Activated CD8-positive, alpha-beta memory T cell treated with anti-CD3 and anti-CD28 coated beads for 1 hour (primary cell): ENCODE data around the gene ASPM.
"Not testable (repeated sequence)": the region's sequence is repeated elsewhere in the genome, so short reads cannot be mapped to it uniquely, and the experiment has no call there.

ENCODE experiments used
- DNase-seq, 2 donors: peaks; one replicate each; pipeline ENCODE4 v3.0.0-alpha.2; 2020; ENCODE audit warnings: low read depth in 1 of 2; ENCODE audit errors: extremely low read depth in 1 of 2

The ASPM gene

DNA sequence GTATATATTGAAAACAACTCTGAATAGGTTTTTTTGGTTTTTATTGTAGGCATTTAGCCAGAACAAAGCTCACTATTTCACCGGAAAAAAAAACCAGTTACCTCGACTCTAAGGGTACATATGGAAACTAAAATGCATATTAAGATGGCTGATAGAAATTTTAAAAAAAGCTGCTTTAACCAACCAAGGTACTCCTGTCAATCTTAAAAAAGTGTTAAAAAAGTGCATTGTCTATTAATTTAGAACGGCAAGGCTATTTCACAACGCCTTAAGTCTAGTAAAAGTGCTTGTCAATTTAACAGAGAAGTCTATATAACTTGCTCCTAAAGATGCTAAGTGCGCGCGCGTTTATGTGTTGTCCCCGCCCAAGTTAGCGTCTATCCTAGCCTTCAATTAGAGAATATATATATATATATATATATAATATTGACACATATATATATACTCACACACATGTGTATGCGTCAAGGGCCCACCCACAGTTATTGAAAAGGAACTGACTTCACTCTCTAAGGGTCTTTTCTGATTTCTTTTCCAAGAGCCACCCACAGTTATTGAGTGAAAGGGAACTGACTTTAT is 934 bp downstream of the ASPM start:
- no peak for DNase-seq

DNA sequence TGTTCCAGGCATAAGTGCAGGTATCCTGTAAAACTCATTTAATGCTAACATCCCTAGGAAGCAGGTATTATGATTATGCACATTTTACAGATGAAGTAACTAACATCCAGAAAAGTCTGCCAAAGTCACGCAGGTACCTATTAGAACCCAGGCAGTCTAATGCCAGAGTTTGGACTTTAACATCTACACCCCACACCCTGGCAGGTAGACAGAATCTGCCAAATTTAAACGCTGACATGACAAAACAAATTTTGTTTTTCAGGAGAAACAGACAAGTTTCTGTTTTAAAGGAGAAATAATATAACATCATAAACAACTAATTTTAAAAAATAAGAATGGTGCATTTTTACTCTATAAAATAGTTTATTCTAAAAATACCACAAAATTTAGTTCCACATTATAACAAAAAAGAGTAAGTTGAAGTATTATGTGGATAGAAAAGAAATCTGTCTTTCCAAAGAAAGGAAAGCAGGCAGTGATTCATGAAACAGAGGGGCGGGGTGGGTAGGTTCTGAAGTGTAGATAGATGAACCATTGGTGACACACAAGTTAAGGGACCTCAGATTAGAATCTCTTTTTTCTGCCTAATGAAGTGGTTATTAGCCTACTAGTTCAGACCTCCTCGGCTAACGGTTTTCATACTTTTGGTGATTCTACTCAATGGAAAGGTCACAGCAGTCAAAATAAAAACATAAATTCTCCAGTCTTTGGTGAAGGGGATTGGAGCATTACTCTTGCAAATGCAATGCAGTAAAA is 1.7 kb downstream of the ASPM start:
- no peak for DNase-seq

DNA sequence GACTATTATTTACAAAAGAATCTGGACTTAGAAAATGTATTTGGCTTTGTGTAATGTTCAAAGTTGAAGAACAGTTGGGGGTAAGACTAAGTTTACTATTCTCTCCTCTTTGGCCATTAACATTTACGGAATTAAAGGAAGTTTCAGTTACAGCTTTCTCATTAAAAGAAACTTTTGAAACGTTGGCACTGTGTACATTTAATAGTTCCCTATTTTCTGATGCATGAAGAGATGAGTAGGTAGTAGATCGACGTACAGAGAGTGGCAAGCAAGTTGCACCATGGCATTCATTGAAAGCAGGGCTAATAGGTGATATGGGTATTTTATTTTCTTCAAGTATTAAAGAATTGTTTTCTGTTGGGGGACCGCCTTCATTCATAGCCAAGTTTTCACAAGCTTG is 3.2 kb downstream of the ASPM start:
- DNase-seq, result no peak

DNA sequence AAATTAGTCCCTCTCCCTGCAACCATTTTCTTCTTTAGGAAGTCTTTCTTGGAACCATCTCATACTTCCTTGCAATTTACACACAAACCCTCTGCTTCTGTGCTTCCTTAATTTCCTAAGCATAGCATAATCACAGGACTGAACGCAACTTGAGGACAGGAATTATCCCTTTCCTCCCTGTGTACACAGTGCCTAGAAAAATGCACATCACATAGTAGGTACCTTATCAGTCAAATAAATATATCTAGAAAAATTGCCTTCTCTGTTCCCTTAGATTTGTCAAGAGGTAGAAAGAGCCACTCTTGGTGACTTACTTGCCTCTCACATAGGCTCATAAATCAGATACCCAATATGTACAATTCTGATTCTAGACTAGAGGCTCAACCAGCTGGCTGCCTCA is 4.9 kb downstream of the ASPM start:
- no peak for DNase-seq

DNA sequence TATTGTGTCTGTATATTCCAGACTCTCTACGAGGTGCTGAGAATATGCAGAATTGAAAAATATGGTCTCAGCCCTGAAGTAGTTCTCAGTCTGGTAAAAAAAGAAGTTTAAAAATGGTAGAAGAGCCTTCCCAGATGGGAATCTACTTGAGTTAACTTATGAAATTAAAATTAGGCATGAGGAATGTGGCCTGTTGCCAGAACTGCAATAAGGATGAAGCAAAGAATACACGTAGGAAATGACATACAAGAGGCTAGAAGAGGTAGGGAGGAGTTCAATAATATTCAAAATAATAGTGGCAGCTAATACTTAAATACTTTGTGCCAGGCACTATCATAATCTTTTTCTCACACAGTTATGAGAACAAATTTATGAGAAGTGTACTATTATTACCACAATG is 6.3 kb downstream of the ASPM start:
- no peak for DNase-seq

DNA sequence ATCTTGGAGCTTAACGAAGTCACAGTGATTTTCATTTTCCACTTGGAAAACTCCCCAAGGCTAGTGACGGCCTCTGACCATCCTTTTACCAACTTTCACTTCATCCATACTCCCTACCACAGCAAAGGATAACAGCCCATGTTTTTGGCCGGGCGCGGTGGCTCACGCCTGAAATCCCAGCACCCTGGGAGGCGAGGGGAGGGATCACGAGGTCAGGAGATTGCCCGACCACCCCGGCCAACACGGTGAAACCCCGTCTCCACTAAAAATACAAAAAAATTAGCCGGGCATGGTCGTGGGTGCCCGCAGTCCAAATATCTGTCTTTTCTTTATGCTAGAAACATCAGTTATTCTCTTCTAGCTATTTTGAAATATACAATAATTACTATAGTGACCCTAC is 7.3 kb downstream of the ASPM start:
- no peak for DNase-seq

DNA sequence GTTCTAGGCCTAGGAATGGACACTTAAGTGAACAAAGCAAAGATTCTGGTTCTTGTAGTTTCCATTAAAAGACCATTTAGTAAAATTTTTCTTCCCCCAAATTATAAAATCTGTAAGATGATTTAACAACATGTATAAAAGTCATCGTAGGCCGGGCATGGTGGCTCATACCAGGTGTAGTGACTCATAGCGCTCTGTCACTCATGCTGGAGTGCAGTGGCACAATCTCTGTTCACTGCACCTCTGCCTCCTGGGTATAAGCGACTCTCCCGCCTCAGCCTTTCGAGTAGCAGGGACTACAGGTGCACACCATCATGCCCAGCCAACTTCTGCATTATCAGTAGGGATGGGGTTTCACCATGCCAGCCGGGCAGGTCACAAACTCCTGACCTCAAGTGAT is 9.1 kb downstream of the ASPM start:
- no peak for DNase-seq

DNA sequence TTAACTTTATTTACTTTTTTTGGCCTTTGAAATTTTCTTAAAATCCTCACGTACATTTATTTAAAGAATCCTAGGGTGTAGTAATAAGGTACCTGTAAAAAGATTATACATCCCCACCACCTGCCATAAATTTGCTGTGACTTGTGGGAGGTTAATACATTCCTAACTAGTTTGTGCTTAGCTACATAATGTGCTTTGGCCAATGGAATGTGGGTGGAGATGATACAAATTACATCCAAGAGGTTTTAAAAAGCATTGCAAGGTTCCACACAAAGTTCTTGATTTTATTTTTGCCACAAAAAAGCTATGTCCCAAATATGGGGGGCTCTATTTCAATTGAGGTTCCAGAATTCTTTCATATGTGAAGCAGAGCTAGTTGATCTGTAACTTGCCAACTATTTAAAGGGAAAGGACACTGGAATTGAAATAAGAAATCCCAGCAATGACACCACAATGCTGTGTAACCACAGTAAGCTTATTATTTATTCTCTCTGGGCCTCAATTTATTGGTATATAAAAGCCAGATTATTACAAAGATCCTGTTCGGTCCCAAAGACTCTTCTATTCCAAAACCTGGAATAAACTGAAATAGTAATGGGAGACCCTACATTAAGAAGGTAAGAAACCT is 15.7 kb downstream of the ASPM start:
- DNase-seq, result no peak

DNA sequence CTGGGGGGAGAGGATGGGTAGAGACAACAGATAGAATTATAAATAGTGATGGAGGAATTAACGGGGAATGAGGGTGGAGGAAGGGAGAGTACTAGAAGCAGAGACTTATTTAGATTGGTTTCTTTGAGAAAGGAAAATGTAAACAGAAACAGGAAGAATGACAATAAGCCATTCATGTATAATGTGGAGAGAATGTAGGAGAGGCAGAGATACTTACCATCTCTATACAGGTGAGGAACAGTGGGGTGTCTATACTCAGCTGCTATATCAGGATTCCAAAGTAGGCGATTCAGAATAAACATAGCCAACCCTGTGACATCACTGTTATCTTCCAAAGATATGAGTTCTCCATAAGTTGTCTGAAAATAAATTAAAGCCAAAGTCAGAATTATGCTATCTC is 16.8 kb downstream of the ASPM start:
- no peak for DNase-seq

DNA sequence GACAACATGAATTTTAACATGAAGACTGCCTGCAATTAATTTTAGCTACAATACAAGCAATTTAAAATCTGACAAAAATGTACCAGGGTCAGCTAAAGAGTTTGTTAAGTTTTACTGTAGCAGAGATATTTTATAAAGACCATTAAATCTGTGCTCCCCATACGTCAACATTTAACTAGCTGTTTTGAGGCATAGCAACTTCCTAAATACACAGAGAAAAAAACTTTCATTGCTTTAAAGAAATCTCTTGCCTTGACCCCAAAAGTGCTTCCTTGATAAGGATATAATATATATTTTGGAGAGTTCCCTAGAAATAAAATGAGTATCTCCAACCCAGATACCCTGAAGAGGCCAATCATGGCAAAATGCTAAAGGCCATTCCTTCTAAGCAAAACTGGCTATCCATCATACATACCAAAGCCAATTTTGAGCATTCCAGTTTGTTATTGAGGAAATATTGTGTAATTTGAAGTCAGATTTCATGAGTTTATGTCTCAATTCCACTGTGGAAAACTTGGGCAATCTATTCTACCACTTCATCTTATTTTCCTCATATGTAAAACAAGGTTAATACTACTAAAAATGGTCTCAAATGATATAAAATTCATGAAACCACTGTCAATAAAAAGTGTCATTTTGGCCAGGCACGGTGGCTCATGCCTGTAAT is 19.1 kb downstream of the ASPM start:
- DNase-seq, result no peak

DNA sequence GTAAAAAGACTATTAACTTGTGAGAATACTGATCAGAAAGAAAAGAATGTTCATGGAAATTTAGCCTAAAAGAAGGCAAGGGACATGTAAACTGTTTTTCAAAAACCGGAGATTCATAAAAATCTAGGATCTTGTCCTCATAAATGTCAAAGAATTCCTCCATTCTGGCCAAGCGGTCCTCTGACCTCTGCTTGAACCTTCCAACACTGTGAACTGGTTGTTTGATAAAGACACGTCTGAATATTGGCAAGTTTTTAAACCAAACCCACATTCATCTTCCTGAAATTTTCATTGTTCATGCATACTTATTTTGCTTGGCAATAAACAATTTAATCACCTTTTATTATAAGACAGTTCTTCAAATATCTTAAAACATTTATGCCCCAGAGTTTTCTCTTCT is 19.8 kb downstream of the ASPM start:
- no peak for DNase-seq

DNA sequence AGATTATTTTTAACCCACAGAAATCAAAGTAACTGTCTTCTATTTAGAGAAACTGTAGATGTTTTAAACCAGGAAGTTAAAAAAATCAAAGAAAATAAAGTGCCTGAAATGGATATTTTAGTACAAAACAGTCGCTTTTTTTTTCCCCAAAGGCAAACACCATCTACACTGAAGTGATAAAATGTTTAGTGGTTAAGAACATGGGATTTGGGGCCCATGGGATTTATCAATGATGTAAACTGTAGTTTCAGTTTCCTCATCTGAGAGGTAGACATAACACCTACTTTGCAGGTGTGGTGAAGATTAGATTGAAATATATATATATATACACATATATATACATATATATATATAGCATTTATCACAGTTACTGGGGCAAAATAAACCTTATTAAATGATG is 22.1 kb downstream of the ASPM start:
- DNase-seq, result no peak

DNA sequence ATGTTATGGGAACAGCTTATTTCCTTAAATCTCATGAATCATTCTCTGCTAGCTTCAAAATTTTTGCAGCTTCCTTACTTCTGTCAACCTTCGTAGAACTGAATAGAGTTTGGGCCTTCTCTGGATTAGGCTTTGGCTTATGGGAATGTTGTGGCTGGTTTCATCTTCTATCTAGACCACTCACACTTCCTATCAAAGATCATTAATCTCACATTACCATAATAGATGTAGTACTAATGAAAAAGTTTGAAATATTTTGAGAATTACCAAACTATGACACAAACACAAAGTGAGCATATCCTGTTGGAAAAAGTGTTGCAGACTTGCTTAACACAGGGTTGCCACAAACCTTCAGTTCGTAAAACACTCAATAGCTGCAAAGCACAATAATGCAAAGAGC is 30.3 kb downstream of the ASPM start:
- no peak for DNase-seq

DNA sequence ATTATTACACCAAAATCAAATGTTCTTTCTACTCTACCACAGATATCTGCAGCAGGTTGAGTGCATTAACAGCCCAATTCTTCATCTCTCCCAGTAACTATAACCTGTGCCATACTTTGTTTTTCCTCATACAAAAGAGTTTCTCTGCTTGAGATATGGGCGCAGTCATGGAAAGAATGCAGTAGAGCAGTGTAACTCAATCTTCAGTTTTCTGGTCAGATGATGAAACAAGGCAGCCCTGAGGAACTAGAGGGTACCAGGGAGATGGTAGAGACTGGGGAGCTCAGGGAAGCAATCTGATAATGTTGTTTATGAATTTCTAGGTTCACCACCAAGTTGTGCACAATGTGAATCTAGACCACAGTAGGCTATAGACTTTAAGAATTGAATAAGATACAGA is 39.6 kb downstream of the ASPM start:
- no peak for DNase-seq

DNA sequence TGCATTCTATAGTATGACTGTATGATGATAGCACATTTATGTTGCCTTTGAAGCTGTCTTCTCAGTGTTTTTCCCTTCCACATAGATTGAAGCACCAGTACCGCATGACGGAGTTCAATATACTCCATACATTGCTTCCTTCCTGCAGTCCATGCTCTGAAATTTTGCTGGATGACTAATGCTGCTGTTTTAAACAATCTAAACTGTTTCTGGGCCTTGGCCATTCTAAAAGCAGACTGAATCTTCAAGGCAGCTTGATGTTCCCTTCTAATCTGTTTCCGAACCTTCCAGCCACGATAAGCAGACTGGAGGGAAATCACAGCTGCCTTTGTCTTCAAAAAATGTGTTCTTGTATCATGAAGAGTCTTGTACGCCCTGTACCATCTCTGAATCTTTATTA is 43.2 kb downstream of the ASPM start:
- no peak for DNase-seq

DNA sequence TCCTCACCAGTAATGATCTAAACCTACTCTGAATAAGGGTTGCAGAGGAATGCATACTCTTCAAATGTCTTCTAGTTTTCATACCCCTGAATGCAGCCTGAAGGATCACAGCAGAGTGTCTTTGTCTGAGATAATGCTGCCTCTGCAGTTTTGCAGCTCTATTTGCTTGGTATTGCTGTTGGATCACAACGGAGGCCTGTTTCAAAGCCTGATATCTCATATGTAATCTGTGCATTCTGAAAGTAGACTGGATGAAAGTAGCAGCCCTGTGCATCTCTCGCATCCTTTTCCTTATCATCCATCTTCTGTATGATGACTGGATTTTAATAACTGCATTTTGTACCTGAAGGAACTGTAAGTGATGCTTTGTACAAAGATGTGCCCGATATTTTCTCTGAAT is 44.5 kb downstream of the ASPM start:
- DNase-seq, result no peak

DNA sequence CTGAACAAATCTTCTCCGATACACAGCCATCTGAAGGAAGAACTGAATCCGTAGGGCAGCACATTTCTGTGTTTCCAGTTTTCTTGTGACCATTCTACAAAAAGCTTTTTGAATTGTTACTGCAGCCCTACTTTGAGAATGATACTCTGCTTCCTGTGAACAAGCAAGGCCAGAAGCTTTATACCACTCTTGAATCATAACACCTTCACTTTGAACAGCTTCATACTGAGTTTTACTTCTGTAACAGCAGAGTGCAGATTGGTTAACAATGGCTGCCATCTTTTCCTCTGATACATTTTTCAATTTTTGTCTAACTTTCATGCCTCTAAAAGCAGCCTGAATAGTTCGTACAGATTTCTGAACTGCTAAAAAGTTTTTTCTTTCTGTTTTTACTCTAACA is 45.8 kb downstream of the ASPM start:
- no peak for DNase-seq

DNA sequence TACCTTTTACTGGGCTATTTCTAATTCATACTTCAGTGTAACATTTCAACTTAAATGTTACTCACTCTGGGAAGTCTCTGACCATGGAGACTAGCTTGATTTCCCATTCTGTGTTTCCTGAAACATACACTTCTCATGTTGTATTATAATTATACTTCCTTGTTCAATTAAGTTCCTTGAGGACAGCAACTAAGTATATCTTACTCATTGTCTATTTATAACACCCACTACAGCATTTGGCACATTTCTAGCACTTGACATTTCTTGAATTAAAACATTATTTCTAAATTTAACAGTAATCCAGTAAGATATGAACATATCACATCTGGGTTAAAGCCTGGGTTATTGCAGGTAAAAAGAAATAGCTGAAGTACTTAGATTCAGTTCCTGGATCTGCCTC is 47.0 kb downstream of the ASPM start:
- DNase-seq, result no peak

DNA sequence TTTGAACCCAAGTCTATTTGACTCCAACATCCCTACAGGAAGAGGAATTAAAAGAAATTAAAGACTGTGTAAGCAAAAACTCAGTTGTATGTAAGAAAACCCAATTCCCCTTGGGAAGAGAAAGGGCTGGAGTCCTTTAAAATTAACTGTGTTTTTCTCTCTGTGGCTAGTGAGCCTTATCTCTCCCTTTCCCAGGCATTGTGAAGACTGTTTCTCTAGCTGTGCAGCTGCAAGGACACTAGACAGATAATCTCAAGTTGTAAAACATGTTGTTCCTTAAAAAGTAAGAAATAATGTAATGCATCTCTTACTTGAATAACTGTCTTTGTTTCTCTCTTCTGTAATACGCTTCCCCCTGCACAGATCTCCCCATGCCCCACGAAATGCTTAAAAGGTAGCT is 49.5 kb downstream of the ASPM start:
- DNase-seq, result not testable (repeated sequence)

DNA sequence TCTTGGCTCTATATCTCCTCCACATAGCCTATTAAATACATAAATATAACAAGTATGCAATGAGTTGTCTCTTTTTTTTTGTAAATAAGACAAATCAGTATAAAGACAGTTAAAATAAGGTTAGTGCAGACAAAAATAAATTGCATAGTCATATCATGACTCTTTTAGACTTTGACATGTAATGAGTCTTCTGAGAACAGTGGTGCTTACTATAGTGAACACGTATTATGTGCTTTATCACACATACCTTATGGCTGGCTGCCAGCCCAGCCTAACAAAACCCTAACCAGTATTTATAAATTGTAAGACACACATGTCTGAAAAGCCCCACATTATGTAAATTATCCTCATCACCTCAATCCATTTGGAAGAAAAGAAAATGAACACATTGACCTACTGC is 50.3 kb downstream of the ASPM start:
- no peak for DNase-seq

DNA sequence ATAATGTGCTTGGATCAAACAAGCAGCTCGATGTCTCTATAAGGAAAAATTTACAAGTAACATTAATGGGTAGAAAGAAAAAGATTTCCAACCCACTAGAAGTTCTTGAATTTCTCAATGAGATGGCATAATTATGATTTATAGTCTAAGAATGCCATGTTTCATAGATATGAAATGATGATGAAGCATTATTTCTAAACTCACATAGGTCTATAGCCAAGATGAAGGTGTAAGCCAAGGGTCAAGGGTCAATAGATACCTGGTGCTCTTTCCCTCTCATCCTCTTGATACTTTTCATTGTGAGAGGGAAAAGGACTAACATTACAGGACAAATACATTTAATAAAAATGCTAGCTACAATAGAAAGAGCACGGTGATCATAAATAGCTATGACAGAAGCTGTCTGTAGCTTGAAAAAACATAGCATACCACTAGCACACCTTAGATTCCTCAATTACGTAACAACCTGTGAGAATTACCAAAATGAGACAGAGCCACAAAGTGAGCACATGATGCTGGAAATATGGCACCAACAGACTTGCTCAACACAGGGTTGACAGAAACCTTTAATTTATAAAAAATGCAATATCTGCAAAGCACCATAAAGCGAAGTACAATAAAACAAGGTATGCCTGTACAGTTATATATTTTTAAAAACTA is 53.1 kb downstream of the ASPM start:
- DNase-seq, result no peak
